Fibroblast of villous mesenchyme (primary cell): ENCODE measurements around the gene APC. TPM values are rescaled to one million over a fixed set of nuclear protein-coding genes. Genes with fewer than 3 reads are reported as not detected.

Source experiments
- DNase-seq: peaks from one replicate; pipeline ENCODE4 v3.0.0-alpha.2; 2010; ENCODE audit warnings: low read depth
- H3K4me3 ChIP-seq: 2 replicates; pipeline ENCODE4 v1.5.1; 2011; ENCODE audit warnings: low read depth, mild to moderate bottlenecking, low read length
- CTCF ChIP-seq: IDR thresholded peaks from 2 replicates; pipeline ENCODE4 v1.5.1; 2012; ENCODE audit warnings: low read depth, mild to moderate bottlenecking, low read length; ENCODE audit not compliant: insufficient read depth
- total RNA-seq: library from RNA; depleted of rRNA; stranded (reverse); fragments of >200 nt; gene quantifications from 2 replicates; pipeline ENCODE4 v1.2.3, GENCODE V29; 2012

APC gene
- total RNA-seq, 1 donor, result 69.1 TPM

GRCh38 chr5:112795342-112795741, 57.7 kb downstream of the APC start:
- H3K4me3 ChIP-seq, result no peak overlapping the region
- TF ChIP-seq CTCF, result no peak
- no peak for DNase-seq

GRCh38 chr5:112795944-112796678, 58.4 kb downstream of the APC start:
- no peak overlapping the region for H3K4me3 ChIP-seq
- peak; percentile 68 for DNase-seq
- TF ChIP-seq CTCF, result no peak

- no peak overlapping the region for H3K4me3 ChIP-seq
- no peak for DNase-seq
- TF ChIP-seq CTCF, result no peak
These were observed 62.0 kb downstream of the APC start for GRCh38 chr5:112799661-112800060.

- no peak overlapping the region for H3K4me3 ChIP-seq
- no peak for DNase-seq
- no peak for TF ChIP-seq CTCF
These were observed 63.2 kb downstream of the APC start for GRCh38 chr5:112800891-112801290.

GRCh38 chr5:112811023-112811422, 73.3 kb downstream of the APC start:
- H3K4me3 ChIP-seq, result no peak overlapping the region
- no peak for DNase-seq
- TF ChIP-seq CTCF, result no peak

- no peak overlapping the region for H3K4me3 ChIP-seq
These were observed 74.9 kb downstream of the APC start for GRCh38 chr5:112812549-112812948.

More at GRCh38 chr5:112812549-112812948, 74.9 kb downstream of the APC start:
- no peak for TF ChIP-seq CTCF
- DNase-seq, result no peak
